ENCODE data around the gene EDN1.
"Not testable (repeated sequence)": the region's sequence is repeated elsewhere in the genome, so short reads cannot be mapped to it uniquely, and the experiment has no call there.

Gene EDN1

GRCh38 chr6:12314751-12315150 is 24.6 kb downstream of the EDN1 start:
- no peaks in the 10 kb centered on the region for H3K27me3 ChIP-seq (replicated peaks; ENCODE audit: control insufficient read depth, insufficient read depth, low read length)
- H3K9ac ChIP-seq (ENCODE audit: low read length): no peak overlapping the region
- H3K9me3 ChIP-seq (ENCODE audit: control insufficient read depth, low read length): no peaks in the 10 kb centered on the region
- peaks cover 8% of the 10 kb centered on the region for H3K4me1 ChIP-seq (ENCODE audit: control insufficient read depth, insufficient read depth, low read length)
- H3K4me3 ChIP-seq (ENCODE audit: low read length): no peak overlapping the region
- no peaks in the 10 kb centered on the region for H3K36me3 ChIP-seq (ENCODE audit: control insufficient read depth, insufficient read depth, low read length, severe bottlenecking)
- DNase-seq (ENCODE audit: low read depth): no peak

GRCh38 chr6:12315292-12316081 is 25.3 kb downstream of the EDN1 start:
- H3K9ac ChIP-seq (ENCODE audit: low read length): no peak overlapping the region
- no peaks in the 10 kb centered on the region for H3K36me3 ChIP-seq (ENCODE audit: control insufficient read depth, insufficient read depth, low read length, severe bottlenecking)
- no peak overlapping the region for H3K4me3 ChIP-seq (ENCODE audit: low read length)
- no peak for DNase-seq (ENCODE audit: low read depth)
- H3K27me3 ChIP-seq (replicated peaks; ENCODE audit: control insufficient read depth, insufficient read depth, low read length): no peaks in the 10 kb centered on the region
- H3K9me3 ChIP-seq (ENCODE audit: control insufficient read depth, low read length): no peaks in the 10 kb centered on the region
- peaks cover 8% of the 10 kb centered on the region for H3K4me1 ChIP-seq (ENCODE audit: control insufficient read depth, insufficient read depth, low read length)

GRCh38 chr6:12318749-12319148 is 28.6 kb downstream of the EDN1 start:
- H3K4me3 ChIP-seq (ENCODE audit: low read length): no peak overlapping the region
- H3K27me3 ChIP-seq (replicated peaks; ENCODE audit: control insufficient read depth, insufficient read depth, low read length): no peaks in the 10 kb centered on the region
- no peak overlapping the region for H3K9ac ChIP-seq (ENCODE audit: low read length)
- no peak for DNase-seq (ENCODE audit: low read depth)
- no peaks in the 10 kb centered on the region for H3K9me3 ChIP-seq (ENCODE audit: control insufficient read depth, low read length)
- H3K36me3 ChIP-seq (ENCODE audit: control insufficient read depth, insufficient read depth, low read length, severe bottlenecking): no peaks in the 10 kb centered on the region
- peaks cover under 1% of the 10 kb centered on the region for H3K4me1 ChIP-seq (ENCODE audit: control insufficient read depth, insufficient read depth, low read length)

- not testable (repeated sequence) for H3K4me1 ChIP-seq (ENCODE audit: control insufficient read depth, insufficient read depth, low read length); H3K27me3 ChIP-seq (replicated peaks; ENCODE audit: control insufficient read depth, insufficient read depth, low read length); H3K9ac ChIP-seq (ENCODE audit: low read length); DNase-seq (ENCODE audit: low read depth); H3K4me3 ChIP-seq (ENCODE audit: low read length); H3K36me3 ChIP-seq (ENCODE audit: control insufficient read depth, insufficient read depth, low read length, severe bottlenecking); H3K9me3 ChIP-seq (ENCODE audit: control insufficient read depth, low read length)
These were observed 29.9 kb downstream of the EDN1 start for GRCh38 chr6:12320074-12320473.

- H3K4me3 ChIP-seq (ENCODE audit: low read length): no peak overlapping the region
- no peaks in the 10 kb centered on the region for H3K27me3 ChIP-seq (replicated peaks; ENCODE audit: control insufficient read depth, insufficient read depth, low read length)
- H3K4me1 ChIP-seq (ENCODE audit: control insufficient read depth, insufficient read depth, low read length): no peaks in the 10 kb centered on the region
- no peak overlapping the region for H3K9ac ChIP-seq (ENCODE audit: low read length)
- DNase-seq (ENCODE audit: low read depth): peak; percentile 56
- no peaks in the 10 kb centered on the region for H3K36me3 ChIP-seq (ENCODE audit: control insufficient read depth, insufficient read depth, low read length, severe bottlenecking)
- H3K9me3 ChIP-seq (ENCODE audit: control insufficient read depth, low read length): no peaks in the 10 kb centered on the region
These were observed 33.9 kb downstream of the EDN1 start for GRCh38 chr6:12324099-12324498.

GRCh38 chr6:12324748-12325147 is 34.6 kb downstream of the EDN1 start:
- no peak for DNase-seq (ENCODE audit: low read depth)

GRCh38 chr6:12325872-12326271 is 35.7 kb downstream of the EDN1 start:
- Histone ChIP-seq H3K9me3 (ENCODE audit: control insufficient read depth, low read length) (no peaks in the 10 kb centered on the region), H3K27me3 (replicated peaks; ENCODE audit: control insufficient read depth, insufficient read depth, low read length) (no peaks in the 10 kb centered on the region), H3K9ac (ENCODE audit: low read length) (no peak overlapping the region), H3K4me1 (ENCODE audit: control insufficient read depth, insufficient read depth, low read length) (peaks cover 2% of the 10 kb centered on the region), H3K36me3 (ENCODE audit: control insufficient read depth, insufficient read depth, low read length, severe bottlenecking) (no peaks in the 10 kb centered on the region), H3K4me3 (ENCODE audit: low read length) (no peak overlapping the region)
- no peak for DNase-seq (ENCODE audit: low read depth)

More at GRCh38 chr6:12324748-12325147, 34.6 kb downstream of the EDN1 start:
- H3K9ac ChIP-seq (ENCODE audit: low read length): no peak overlapping the region
- H3K4me3 ChIP-seq (ENCODE audit: low read length): no peak overlapping the region
- no peaks in the 10 kb centered on the region for H3K4me1 ChIP-seq (ENCODE audit: control insufficient read depth, insufficient read depth, low read length)
- no peaks in the 10 kb centered on the region for H3K27me3 ChIP-seq (replicated peaks; ENCODE audit: control insufficient read depth, insufficient read depth, low read length)
- H3K36me3 ChIP-seq (ENCODE audit: control insufficient read depth, insufficient read depth, low read length, severe bottlenecking): no peaks in the 10 kb centered on the region
- H3K9me3 ChIP-seq (ENCODE audit: control insufficient read depth, low read length): no peaks in the 10 kb centered on the region

- DNase-seq (ENCODE audit: low read depth): no peak
- H3K4me1 ChIP-seq (ENCODE audit: control insufficient read depth, insufficient read depth, low read length): peaks cover 16% of the 10 kb centered on the region
- no peak overlapping the region for H3K9ac ChIP-seq (ENCODE audit: low read length)
- no peak overlapping the region for H3K4me3 ChIP-seq (ENCODE audit: low read length)
- H3K9me3 ChIP-seq (ENCODE audit: control insufficient read depth, low read length): no peaks in the 10 kb centered on the region
- no peaks in the 10 kb centered on the region for H3K36me3 ChIP-seq (ENCODE audit: control insufficient read depth, insufficient read depth, low read length, severe bottlenecking)
- H3K27me3 ChIP-seq (replicated peaks; ENCODE audit: control insufficient read depth, insufficient read depth, low read length): no peaks in the 10 kb centered on the region
These were observed 37.2 kb downstream of the EDN1 start for GRCh38 chr6:12327391-12327790.

GRCh38 chr6:12327988-12328387 is 37.8 kb downstream of the EDN1 start:
- Histone ChIP-seq H3K27me3 (replicated peaks; ENCODE audit: control insufficient read depth, insufficient read depth, low read length) (no peaks in the 10 kb centered on the region), H3K9ac (ENCODE audit: low read length) (no peak overlapping the region), H3K4me3 (ENCODE audit: low read length) (no peak overlapping the region), H3K9me3 (ENCODE audit: control insufficient read depth, low read length) (no peaks in the 10 kb centered on the region), H3K36me3 (ENCODE audit: control insufficient read depth, insufficient read depth, low read length, severe bottlenecking) (no peaks in the 10 kb centered on the region), H3K4me1 (ENCODE audit: control insufficient read depth, insufficient read depth, low read length) (peaks cover 18% of the 10 kb centered on the region)
- no peak for DNase-seq (ENCODE audit: low read depth)

- H3K27me3 ChIP-seq (replicated peaks; ENCODE audit: control insufficient read depth, insufficient read depth, low read length): no peaks in the 10 kb centered on the region
- no peaks in the 10 kb centered on the region for H3K9me3 ChIP-seq (ENCODE audit: control insufficient read depth, low read length)
- H3K4me3 ChIP-seq (ENCODE audit: low read length): no peak overlapping the region
- peaks cover 18% of the 10 kb centered on the region for H3K4me1 ChIP-seq (ENCODE audit: control insufficient read depth, insufficient read depth, low read length)
- H3K9ac ChIP-seq (ENCODE audit: low read length): no peak overlapping the region
- no peaks in the 10 kb centered on the region for H3K36me3 ChIP-seq (ENCODE audit: control insufficient read depth, insufficient read depth, low read length, severe bottlenecking)
- no peak for DNase-seq (ENCODE audit: low read depth)
These were observed 38.5 kb downstream of the EDN1 start for GRCh38 chr6:12328701-12329100.

- peaks cover 29% of the 10 kb centered on the region for H3K4me1 ChIP-seq (ENCODE audit: control insufficient read depth, insufficient read depth, low read length)
- no peaks in the 10 kb centered on the region for H3K36me3 ChIP-seq (ENCODE audit: control insufficient read depth, insufficient read depth, low read length, severe bottlenecking)
- no peaks in the 10 kb centered on the region for H3K9me3 ChIP-seq (ENCODE audit: control insufficient read depth, low read length)
- DNase-seq (ENCODE audit: low read depth): no peak
- H3K27me3 ChIP-seq (replicated peaks; ENCODE audit: control insufficient read depth, insufficient read depth, low read length): no peaks in the 10 kb centered on the region
- H3K4me3 ChIP-seq (ENCODE audit: low read length): no peak overlapping the region
- H3K9ac ChIP-seq (ENCODE audit: low read length): no peak overlapping the region
These were observed 41.3 kb downstream of the EDN1 start for GRCh38 chr6:12331474-12331873.

Measured in adipocyte (in vitro differentiated cells).